HepG2 (cell line): ENCODE results near the gene TUBB. TPM values are rescaled to one million over a fixed set of nuclear protein-coding genes. Genes with fewer than 3 reads are reported as not detected.

Experiments used
- CREB1 ChIP-seq, 2 experiments: fragments of 450-650 bp in 1 of 2; IDR thresholded peaks; 2 replicates each; pipeline ENCODE4 v1.6.1; 2016 to 2017; ENCODE audit warnings: control low read depth in 1 of 2, mild to moderate bottlenecking in 1 of 2, missing compliant biosample characterization in 1 of 2, missing genetic modification characterization in 1 of 2
- PAX8 ChIP-seq: sonication (generic); formaldehyde crosslinking; IDR thresholded peaks from 2 replicates; pipeline ENCODE4 v1.8.0; 2022; ENCODE audit warnings: mild to moderate bottlenecking, missing genetic modification reagents, borderline replicate concordance
- PITX1 ChIP-seq: sonication (generic); formaldehyde crosslinking; IDR thresholded peaks from 2 replicates; pipeline ENCODE4 v1.5.1; 2020; ENCODE audit warnings: mild to moderate bottlenecking, missing genetic modification reagents
- ZNF263 ChIP-seq: sonication (generic); formaldehyde crosslinking; IDR thresholded peaks from 2 replicates; pipeline ENCODE4 v1.4.0; 2020; ENCODE audit warnings: missing genetic modification reagents
- ZNF33B ChIP-seq: sonication (generic); formaldehyde crosslinking; IDR thresholded peaks from 2 replicates; pipeline ENCODE4 v1.5.1; 2020; ENCODE audit warnings: mild to moderate bottlenecking, missing genetic modification reagents
- ZNF407 ChIP-seq: sonication (generic); formaldehyde crosslinking; IDR thresholded peaks from one replicate; pipeline ENCODE4 v1.5.1; 2020; ENCODE audit warnings: mild to moderate bottlenecking, missing genetic modification reagents; ENCODE audit errors: not compliant biosample characterization
- polyA plus RNA-seq, 8 experiments: library from polyadenylated mRNA; depleted of rRNA in 3 of 8; stranded (reverse) in 7 of 8; unstranded in 1 of 8; fragments of >200 nt; fragmentation: Illumina TruSeq in 4 of 8; extraction: Trizol in 4 of 8; gene quantifications; 2 replicates each; pipeline versions ENCODE4 v1.2.1 to v1.2.3, GENCODE V29; 2011 to 2016; ENCODE audit warnings: low read depth in 4 of 8, missing spikeins in 1 of 8, mixed read lengths in 1 of 8; ENCODE audit not compliant: insufficient read depth in 1 of 8
- total RNA-seq, 5 experiments: library from RNA; depleted of rRNA; stranded (reverse); fragments of >200 nt; fragmentation: Illumina TruSeq; extraction: Trizol; gene quantifications; 2 replicates each; pipeline ENCODE4 v1.2.3, GENCODE V29; 2016; ENCODE audit warnings: low read depth in 1 of 5
- TF ChIP-seq, protein P1 (sequence below): sonication (generic); formaldehyde crosslinking; IDR thresholded peaks from 2 replicates; pipeline ENCODE4 v1.4.0; 2020; ENCODE audit warnings: mild to moderate bottlenecking, missing genetic modification reagents
- TF ChIP-seq, protein P2 (sequence below): sonication (generic); formaldehyde crosslinking; IDR thresholded peaks from 2 replicates; pipeline ENCODE4 v1.4.0; 2020; ENCODE audit warnings: missing genetic modification reagents

Gene TUBB
- total and polyA plus RNA-seq, 2 of the 13 experiments (the other 11 are each of a cell fraction or from before 2014, with no cell fraction given), result 911 to 1,163 TPM

DNA sequence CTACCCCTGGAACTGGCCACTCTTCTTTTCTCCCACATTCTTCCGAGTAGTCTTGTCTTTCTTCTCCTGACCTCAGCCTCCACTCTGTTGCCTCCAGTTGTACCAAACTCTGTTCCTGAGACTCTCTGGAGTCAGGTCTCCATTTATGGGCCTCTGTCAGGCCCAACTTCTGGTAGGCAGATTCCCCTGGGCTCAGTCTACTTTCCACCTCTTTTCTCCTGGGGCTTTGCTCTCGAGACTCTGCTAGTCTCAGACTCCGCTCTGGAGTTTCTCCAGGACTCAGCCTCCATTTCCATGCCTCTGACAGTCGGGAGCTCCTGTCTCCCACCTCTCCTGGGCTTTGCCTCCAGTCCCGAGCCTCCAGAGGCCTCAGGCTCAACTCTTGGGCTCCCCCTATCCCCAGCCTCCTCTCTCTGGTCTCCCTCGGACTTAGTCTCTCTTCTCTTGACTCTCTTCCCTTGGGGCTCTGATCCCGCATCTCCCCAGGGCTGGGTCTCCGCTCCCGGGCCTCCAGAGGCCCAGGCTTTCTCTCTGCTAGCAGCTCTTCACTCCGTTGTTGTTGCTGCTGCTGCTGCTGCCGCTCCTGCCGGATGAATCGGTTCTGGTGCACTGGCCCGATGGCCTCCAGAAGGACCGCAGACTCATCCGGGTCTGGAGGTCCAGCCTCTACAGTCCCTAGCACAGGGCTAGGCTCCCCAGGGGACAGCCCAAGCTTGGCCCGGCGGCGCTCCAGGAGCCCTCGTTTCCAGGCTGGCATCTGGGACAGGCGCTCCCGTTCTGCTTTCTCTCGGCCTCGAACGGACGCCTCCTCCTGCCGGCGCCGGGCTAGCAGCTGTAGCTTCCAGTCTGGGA, 34.8 kb upstream of the TUBB start (continued):
- TF ChIP-seq ZNF407 (CRISPR knock-in tag) (peak; percentile 13), ZNF33B (CRISPR knock-in tag) (no peak), PAX8 (CRISPR knock-in tag) (no peak), PITX1 (CRISPR knock-in tag) (no peak), CREB1 (IDR thresholded peaks at IDR 0.05) (no peak), CREB1 (CRISPR knock-in tag; IDR thresholded peaks at IDR 0.05) (no peak), ZNF263 (CRISPR knock-in tag) (peak; percentile 5; the same call in 1 of the 2 replicates)
- TF ChIP-seq, protein P1, sequence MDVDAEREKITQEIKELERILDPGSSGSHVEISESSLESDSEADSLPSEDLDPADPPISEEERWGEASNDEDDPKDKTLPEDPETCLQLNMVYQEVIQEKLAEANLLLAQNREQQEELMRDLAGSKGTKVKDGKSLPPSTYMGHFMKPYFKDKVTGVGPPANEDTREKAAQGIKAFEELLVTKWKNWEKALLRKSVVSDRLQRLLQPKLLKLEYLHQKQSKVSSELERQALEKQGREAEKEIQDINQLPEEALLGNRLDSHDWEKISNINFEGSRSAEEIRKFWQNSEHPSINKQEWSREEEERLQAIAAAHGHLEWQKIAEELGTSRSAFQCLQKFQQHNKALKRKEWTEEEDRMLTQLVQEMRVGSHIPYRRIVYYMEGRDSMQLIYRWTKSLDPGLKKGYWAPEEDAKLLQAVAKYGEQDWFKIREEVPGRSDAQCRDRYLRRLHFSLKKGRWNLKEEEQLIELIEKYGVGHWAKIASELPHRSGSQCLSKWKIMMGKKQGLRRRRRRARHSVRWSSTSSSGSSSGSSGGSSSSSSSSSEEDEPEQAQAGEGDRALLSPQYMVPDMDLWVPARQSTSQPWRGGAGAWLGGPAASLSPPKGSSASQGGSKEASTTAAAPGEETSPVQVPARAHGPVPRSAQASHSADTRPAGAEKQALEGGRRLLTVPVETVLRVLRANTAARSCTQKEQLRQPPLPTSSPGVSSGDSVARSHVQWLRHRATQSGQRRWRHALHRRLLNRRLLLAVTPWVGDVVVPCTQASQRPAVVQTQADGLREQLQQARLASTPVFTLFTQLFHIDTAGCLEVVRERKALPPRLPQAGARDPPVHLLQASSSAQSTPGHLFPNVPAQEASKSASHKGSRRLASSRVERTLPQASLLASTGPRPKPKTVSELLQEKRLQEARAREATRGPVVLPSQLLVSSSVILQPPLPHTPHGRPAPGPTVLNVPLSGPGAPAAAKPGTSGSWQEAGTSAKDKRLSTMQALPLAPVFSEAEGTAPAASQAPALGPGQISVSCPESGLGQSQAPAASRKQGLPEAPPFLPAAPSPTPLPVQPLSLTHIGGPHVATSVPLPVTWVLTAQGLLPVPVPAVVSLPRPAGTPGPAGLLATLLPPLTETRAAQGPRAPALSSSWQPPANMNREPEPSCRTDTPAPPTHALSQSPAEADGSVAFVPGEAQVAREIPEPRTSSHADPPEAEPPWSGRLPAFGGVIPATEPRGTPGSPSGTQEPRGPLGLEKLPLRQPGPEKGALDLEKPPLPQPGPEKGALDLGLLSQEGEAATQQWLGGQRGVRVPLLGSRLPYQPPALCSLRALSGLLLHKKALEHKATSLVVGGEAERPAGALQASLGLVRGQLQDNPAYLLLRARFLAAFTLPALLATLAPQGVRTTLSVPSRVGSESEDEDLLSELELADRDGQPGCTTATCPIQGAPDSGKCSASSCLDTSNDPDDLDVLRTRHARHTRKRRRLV (CRISPR knock-in tag), result no peak
- TF ChIP-seq, protein P2, sequence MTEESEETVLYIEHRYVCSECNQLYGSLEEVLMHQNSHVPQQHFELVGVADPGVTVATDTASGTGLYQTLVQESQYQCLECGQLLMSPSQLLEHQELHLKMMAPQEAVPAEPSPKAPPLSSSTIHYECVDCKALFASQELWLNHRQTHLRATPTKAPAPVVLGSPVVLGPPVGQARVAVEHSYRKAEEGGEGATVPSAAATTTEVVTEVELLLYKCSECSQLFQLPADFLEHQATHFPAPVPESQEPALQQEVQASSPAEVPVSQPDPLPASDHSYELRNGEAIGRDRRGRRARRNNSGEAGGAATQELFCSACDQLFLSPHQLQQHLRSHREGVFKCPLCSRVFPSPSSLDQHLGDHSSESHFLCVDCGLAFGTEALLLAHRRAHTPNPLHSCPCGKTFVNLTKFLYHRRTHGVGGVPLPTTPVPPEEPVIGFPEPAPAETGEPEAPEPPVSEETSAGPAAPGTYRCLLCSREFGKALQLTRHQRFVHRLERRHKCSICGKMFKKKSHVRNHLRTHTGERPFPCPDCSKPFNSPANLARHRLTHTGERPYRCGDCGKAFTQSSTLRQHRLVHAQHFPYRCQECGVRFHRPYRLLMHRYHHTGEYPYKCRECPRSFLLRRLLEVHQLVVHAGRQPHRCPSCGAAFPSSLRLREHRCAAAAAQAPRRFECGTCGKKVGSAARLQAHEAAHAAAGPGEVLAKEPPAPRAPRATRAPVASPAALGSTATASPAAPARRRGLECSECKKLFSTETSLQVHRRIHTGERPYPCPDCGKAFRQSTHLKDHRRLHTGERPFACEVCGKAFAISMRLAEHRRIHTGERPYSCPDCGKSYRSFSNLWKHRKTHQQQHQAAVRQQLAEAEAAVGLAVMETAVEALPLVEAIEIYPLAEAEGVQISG (CRISPR knock-in tag), result 0 out of 2 replicates have a peak, but pooled peaks have one; percentile 15
